Stimulated activated CD4-positive, alpha-beta T cell treated with anti-CD3 and anti-CD28 coated beads, Interleukin-2, amount 100 ng/mL, for 48 hours (primary cell): ENCODE data around the gene PSME3IP1.

ENCODE experiments used
- DNase-seq, 2 donors: peaks; one replicate each; pipeline ENCODE4 v3.0.0-alpha.2; 2020

Gene PSME3IP1

GRCh38 chr16:57143149-57143921 is 42.5 kb downstream of the PSME3IP1 start:
- no peak for DNase-seq

GRCh38 chr16:57141822-57142631 is 43.8 kb downstream of the PSME3IP1 start:
- DNase-seq: no peak

GRCh38 chr16:57140931-57141668 is 44.7 kb downstream of the PSME3IP1 start:
- no peak for DNase-seq

GRCh38 chr16:57138281-57138935 is 47.4 kb downstream of the PSME3IP1 start:
- DNase-seq: no peak

GRCh38 chr16:57137566-57138273 is 48.1 kb downstream of the PSME3IP1 start:
- no peak for DNase-seq

- DNase-seq: no peak
Observed at GRCh38 chr16:57137043-57137442, 48.8 kb downstream of the PSME3IP1 start.

- DNase-seq: no peak
Observed at GRCh38 chr16:57134982-57135381, 50.9 kb downstream of the PSME3IP1 start.

GRCh38 chr16:57133886-57134285 is 52.0 kb downstream of the PSME3IP1 start:
- no peak for DNase-seq

- no peak for DNase-seq
Observed at GRCh38 chr16:57133031-57133430, 52.8 kb downstream of the PSME3IP1 start.

GRCh38 chr16:57132470-57132869 is 53.4 kb downstream of the PSME3IP1 start:
- no peak for DNase-seq

- DNase-seq: no peak
Observed at GRCh38 chr16:57131351-57131970, 54.4 kb downstream of the PSME3IP1 start.

GRCh38 chr16:57130950-57131321 is 54.9 kb downstream of the PSME3IP1 start:
- DNase-seq: no peak

- no peak for DNase-seq
Observed at GRCh38 chr16:57128771-57129389, 57.0 kb downstream of the PSME3IP1 start.

GRCh38 chr16:57127836-57128235 is 58.0 kb downstream of the PSME3IP1 start:
- no peak for DNase-seq

- no peak for DNase-seq
Observed at GRCh38 chr16:57127037-57127763, 58.6 kb downstream of the PSME3IP1 start.

- DNase-seq: no peak
Observed at GRCh38 chr16:57126411-57126810, 59.4 kb downstream of the PSME3IP1 start.

GRCh38 chr16:57125969-57126368 is 59.9 kb downstream of the PSME3IP1 start:
- DNase-seq: no peak

GRCh38 chr16:57125376-57125775 is 60.5 kb downstream of the PSME3IP1 start:
- no peak for DNase-seq

- DNase-seq: no peak
Observed at GRCh38 chr16:57123974-57124674, 61.7 kb downstream of the PSME3IP1 start.
